Heart right ventricle (tissue), 16 donors: Measurements from ENCODE around the gene PDIK1L. TPM values are rescaled to one million over a fixed set of nuclear protein-coding genes. Genes with fewer than 3 reads are reported as not detected.

ENCODE experiments used
- ATAC-seq, 8 donors: fragments of 200-7000 bp; cut with Tn5 transposase; one replicate each; pipeline ENCODE4 v1.9.1; 2020; ENCODE audit warnings: mild to moderate bottlenecking in 8 of 8, moderate library complexity in 8 of 8, moderate number of reproducible peaks in 1 of 8
- DNase-seq, 2 donors: peaks; one replicate each; pipeline ENCODE4 v3.0.0-alpha.2; 2020
- H3K27ac ChIP-seq, 10 donors: fragments of 200-600 bp; sonication (generic) in 2 of 10; one replicate each; pipeline versions ENCODE4 v1.5.0 to v1.8.0; 2020 to 2022; ENCODE audit warnings: mild to moderate bottlenecking in 3 of 10
- H3K27me3 ChIP-seq, 7 donors: fragments of 200-600 bp; one replicate each; pipeline ENCODE4 v1.8.0; 2021 to 2022; ENCODE audit warnings: mild to moderate bottlenecking in 2 of 7
- H3K36me3 ChIP-seq, 9 donors: fragments of 200-600 bp; sonication (generic) in 1 of 9; one replicate each; pipeline versions ENCODE4 v1.5.0 to v1.8.0; 2020 to 2022; ENCODE audit warnings: mild to moderate bottlenecking in 2 of 9
- H3K4me1 ChIP-seq, 9 donors: fragments of 200-600 bp; sonication (generic) in 1 of 9; one replicate each; pipeline versions ENCODE4 v1.5.0 to v1.8.0; 2020 to 2022; ENCODE audit warnings: mild to moderate bottlenecking in 4 of 9
- H3K4me3 ChIP-seq, 10 donors: fragments of 200-600 bp; sonication (generic) in 2 of 10; one replicate each; pipeline versions ENCODE4 v1.5.0 to v1.8.0; 2020 to 2022; ENCODE audit warnings: mild to moderate bottlenecking in 7 of 10, moderate library complexity in 2 of 10
- H3K9me3 ChIP-seq, 11 donors: fragments of 200-600 bp in 10 of 11; sonication (generic) in 2 of 11; one replicate each; pipeline versions ENCODE4 v1.5.0 to v1.8.0; 2013 to 2022; ENCODE audit warnings: mild to moderate bottlenecking in 2 of 11, control low read depth in 1 of 11, moderate library complexity in 1 of 11
- WGBS, 2 donors: extraction: QIAGEN DNeasy Blood & Tissue Kit; methylation state at CpG; one replicate each; pipeline ENCODE4 v1.1.7; 2013; ENCODE audit warnings: inconsistent platforms in 1 of 2; 5-methylcytosine and 5-hydroxymethylcytosine counted together
- intact Hi-C, 10 donors: fragments of 100-400 bp; cut with DNase I; formaldehyde crosslinking; loops; one replicate each; pipeline versions ENCODE4 v1.11.1 to v1.14.2; 2022
- polyA plus RNA-seq, 2 donors: library from polyadenylated mRNA; stranded (reverse); fragments of 200-250 nt; gene quantifications; one replicate each; pipeline ENCODE4 v1.2.3, GENCODE V29; 2013
- total RNA-seq, 10 donors: library from RNA; stranded (reverse); fragmentation: NEBNext Ultra II Directional in 3 of 10; extraction: Animal tissue kit (Norgen Biotek cat#: 25700) in 3 of 10; gene quantifications; one replicate each; pipeline versions ENCODE4 v1.2.1 to v1.2.4, GENCODE V29; 2021 to 2023
- TF ChIP-seq, protein P1 (sequence below), 9 donors: fragments of 200-600 bp; sonication (generic) in 2 of 9; IDR thresholded peaks; one replicate each; pipeline versions ENCODE4 v1.5.0 to v1.8.0; 2021 to 2022; ENCODE audit warnings: antibody characterized with exemption in 9 of 9, mild to moderate bottlenecking in 5 of 9, moderate library complexity in 1 of 9
- donor health status: Arrhythmogenic right ventricular cardiomyopathy.
- donor health status: ischemic (EF 13 %, LVEDD 7.1; RV severe dilation, severe dysfunction).
- donor health status: healthy with polysubstance abuse.
- donor health status: DM: no; HTN: yes; CAD: no.
- donor health status: DM: no; HTN: no; CAD: no.
- donor health status: ischemic (EF 25% LVEDD 6.9; RV normal size, moderate dysfunction).
- donor health status: ischemic (EF 25% LVEDD 5.7; RV mildly dilated, moderate dysfunction).
- donor health status: healthy.
- donor health status: DM: yes; HTN: yes; CAD: no.
- donor health status: Ischemic cardiomyopathy.
- donor health status: ischemic (EF 35%, LVEDD 5.7; RV mildly dilated, moderate dysfunction).
- donor health status: nonischemic (EF 11% LVEDD 7.7; RV severe dilation, severe dysfunction).
- donor health status: DM: yes; HTN: yes; CAD: no.
- donor health status: PGD.
- donor health status: ischemic (EF 29% LVEDD 5.4; RV normal size, mild dysfunction).
- donor health status: nonischemic (EF 23%, LVEDD 6.1; RV moderate dilation, normal function).

PDIK1L gene
- total and polyA plus RNA-seq, 12 donors = 1.6 to 8.3 (median 5.3) TPM

DNA sequence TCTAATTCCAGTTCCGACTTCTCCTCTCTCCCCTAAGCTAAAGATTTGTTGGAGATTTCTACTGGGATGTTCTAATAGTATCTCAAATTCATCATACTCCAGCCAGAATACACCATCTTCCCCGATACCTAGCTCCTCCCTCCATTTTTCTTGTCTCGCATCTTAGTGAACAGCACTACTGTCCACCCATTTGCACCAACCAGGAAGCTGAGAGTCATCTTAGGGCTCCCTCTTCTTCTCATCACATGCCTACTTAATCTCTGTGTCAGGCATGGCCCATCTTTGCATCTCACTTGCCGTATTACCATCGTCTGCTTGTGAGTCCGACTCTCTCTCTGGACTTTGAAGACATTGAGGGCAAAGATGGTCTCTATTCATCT lies 40.7 kb upstream of the PDIK1L start:
- WGBS, 2 donors = 89 to 94% methylated on average over 6 of the region's 6 CpGs
- Histone ChIP-seq H3K36me3 (peaks cover 0 to 6% (median 0%) of the 10 kb centered on the region in 9 donors), H3K4me3 (no peak overlapping the region), H3K4me1 (peaks cover 0 to 23% (median 12%) of the 10 kb centered on the region in 9 donors), H3K9me3 (no peaks in the 10 kb centered on the region), H3K27ac (no peak overlapping the region), H3K27me3 (peaks cover 0 to 20% (median 10%) of the 10 kb centered on the region in 7 donors)
- ATAC-seq (no peak), DNase-seq (no peak)
- intact Hi-C loops = no loop called here
- TF ChIP-seq, protein P1, sequence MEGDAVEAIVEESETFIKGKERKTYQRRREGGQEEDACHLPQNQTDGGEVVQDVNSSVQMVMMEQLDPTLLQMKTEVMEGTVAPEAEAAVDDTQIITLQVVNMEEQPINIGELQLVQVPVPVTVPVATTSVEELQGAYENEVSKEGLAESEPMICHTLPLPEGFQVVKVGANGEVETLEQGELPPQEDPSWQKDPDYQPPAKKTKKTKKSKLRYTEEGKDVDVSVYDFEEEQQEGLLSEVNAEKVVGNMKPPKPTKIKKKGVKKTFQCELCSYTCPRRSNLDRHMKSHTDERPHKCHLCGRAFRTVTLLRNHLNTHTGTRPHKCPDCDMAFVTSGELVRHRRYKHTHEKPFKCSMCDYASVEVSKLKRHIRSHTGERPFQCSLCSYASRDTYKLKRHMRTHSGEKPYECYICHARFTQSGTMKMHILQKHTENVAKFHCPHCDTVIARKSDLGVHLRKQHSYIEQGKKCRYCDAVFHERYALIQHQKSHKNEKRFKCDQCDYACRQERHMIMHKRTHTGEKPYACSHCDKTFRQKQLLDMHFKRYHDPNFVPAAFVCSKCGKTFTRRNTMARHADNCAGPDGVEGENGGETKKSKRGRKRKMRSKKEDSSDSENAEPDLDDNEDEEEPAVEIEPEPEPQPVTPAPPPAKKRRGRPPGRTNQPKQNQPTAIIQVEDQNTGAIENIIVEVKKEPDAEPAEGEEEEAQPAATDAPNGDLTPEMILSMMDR (IDR thresholded peaks at IDR 0.05) = no peak

GRCh38 chr1:26072305-26072704 lies 39.3 kb upstream of the PDIK1L start:
- peak overlapping the region; percentile 7 to 67 (median 52) for H3K27ac ChIP-seq
- DNase-seq = peak; percentile 58 to 61
- TF ChIP-seq, protein P1 (IDR thresholded peaks at IDR 0.05) = no peak
- peaks cover 0 to 26% (median 17%) of the 10 kb centered on the region in 9 donors for H3K4me1 ChIP-seq
- ATAC-seq = peak in 7 of 8 donors; percentile 44 to 66 (median 56)
- H3K27me3 ChIP-seq = peaks cover 0 to 16% (median 10%) of the 10 kb centered on the region in 7 donors
- intact Hi-C loops = no loop called here
- 25 to 38% methylated on average over 6 of the region's 6 CpGs for WGBS, 2 donors
- H3K36me3 ChIP-seq = no peaks in the 10 kb centered on the region
- H3K9me3 ChIP-seq = no peaks in the 10 kb centered on the region
- H3K4me3 ChIP-seq = no peak overlapping the region

GRCh38 chr1:26075421-26076144 lies 36.0 kb upstream of the PDIK1L start:
- TF ChIP-seq, protein P1 (IDR thresholded peaks at IDR 0.05) = no peak
- H3K4me3 ChIP-seq = no peak overlapping the region
- H3K27me3 ChIP-seq = peaks cover 0 to 14% (median 4%) of the 10 kb centered on the region in 7 donors
- H3K4me1 ChIP-seq = peaks cover 6 to 45% (median 21%) of the 10 kb centered on the region in 9 donors
- 59 to 68% methylated on average over 3 of the region's 3 CpGs for WGBS, 2 donors
- no peaks in the 10 kb centered on the region for H3K9me3 ChIP-seq
- no peaks in the 10 kb centered on the region for H3K36me3 ChIP-seq
- ATAC-seq (peak in 7 of 8 donors; percentile 43 to 92 (median 72)), DNase-seq (peak in 1 of 2 donors; percentile 32)
- H3K27ac ChIP-seq = peak overlapping the region; percentile 8 to 57 (median 34)
- intact Hi-C loops = no loop called here

GRCh38 chr1:26077524-26077923 lies 34.1 kb upstream of the PDIK1L start:
- 81 to 98% methylated on average over 1 of the region's 1 CpG for WGBS, 2 donors
- TF ChIP-seq, protein P1 (IDR thresholded peaks at IDR 0.05) = no peak
- Histone ChIP-seq H3K36me3 (no peaks in the 10 kb centered on the region), H3K4me3 (no peak overlapping the region), H3K27ac (peak overlapping the region in 1 of 10 donors; percentile 74), H3K4me1 (peaks cover 6 to 43% (median 22%) of the 10 kb centered on the region in 9 donors), H3K9me3 (no peaks in the 10 kb centered on the region), H3K27me3 (peaks cover 0 to 14% (median 2%) of the 10 kb centered on the region in 7 donors)
- no peak for DNase-seq
- ATAC-seq = no peak
- intact Hi-C loops = no loop called here
